ENCODE results near the gene RFX8.

RFX8 gene

GRCh38 chr2:101516349-101516748 is 41.4 kb upstream of the RFX8 start:
- Histone ChIP-seq H3K79me2 (ENCODE audit: insufficient read depth, low read length) (no peaks in the 10 kb centered on the region), H3K36me3 (ENCODE audit: insufficient read depth, low read length) (no peaks in the 10 kb centered on the region), H3K4me3 (ENCODE audit: low read length, poor library complexity, severe bottlenecking) (no peak overlapping the region), H4K20me1 (ENCODE audit: insufficient read depth, low read length, poor library complexity, severe bottlenecking) (no peaks in the 10 kb centered on the region), H3K9me3 (ENCODE audit: insufficient read depth, low read depth, low read length) (no peaks in the 10 kb centered on the region; the same call in 1 of the 2 replicates), H3K27me3 (ENCODE audit: insufficient read depth, low read length, poor library complexity, severe bottlenecking) (no peaks in the 10 kb centered on the region), H3K4me1 (ENCODE audit: insufficient read depth, low read length, poor library complexity, severe bottlenecking) (peaks cover 40% of the 10 kb centered on the region), H3K9ac (ENCODE audit: low read depth, low read length, poor library complexity, severe bottlenecking) (no peak overlapping the region), H3K9me2 (replicated peaks; ENCODE audit: low read depth, low read length) (no peaks in the 10 kb centered on the region), H2AFZ (ENCODE audit: low read length) (no peak overlapping the region), H3K4me2 (ENCODE audit: low read depth, low read length, poor library complexity, severe bottlenecking) (no peak overlapping the region), H3F3A (ENCODE audit: low read depth) (no peaks in the 10 kb centered on the region)
- TF ChIP-seq, protein P1, sequence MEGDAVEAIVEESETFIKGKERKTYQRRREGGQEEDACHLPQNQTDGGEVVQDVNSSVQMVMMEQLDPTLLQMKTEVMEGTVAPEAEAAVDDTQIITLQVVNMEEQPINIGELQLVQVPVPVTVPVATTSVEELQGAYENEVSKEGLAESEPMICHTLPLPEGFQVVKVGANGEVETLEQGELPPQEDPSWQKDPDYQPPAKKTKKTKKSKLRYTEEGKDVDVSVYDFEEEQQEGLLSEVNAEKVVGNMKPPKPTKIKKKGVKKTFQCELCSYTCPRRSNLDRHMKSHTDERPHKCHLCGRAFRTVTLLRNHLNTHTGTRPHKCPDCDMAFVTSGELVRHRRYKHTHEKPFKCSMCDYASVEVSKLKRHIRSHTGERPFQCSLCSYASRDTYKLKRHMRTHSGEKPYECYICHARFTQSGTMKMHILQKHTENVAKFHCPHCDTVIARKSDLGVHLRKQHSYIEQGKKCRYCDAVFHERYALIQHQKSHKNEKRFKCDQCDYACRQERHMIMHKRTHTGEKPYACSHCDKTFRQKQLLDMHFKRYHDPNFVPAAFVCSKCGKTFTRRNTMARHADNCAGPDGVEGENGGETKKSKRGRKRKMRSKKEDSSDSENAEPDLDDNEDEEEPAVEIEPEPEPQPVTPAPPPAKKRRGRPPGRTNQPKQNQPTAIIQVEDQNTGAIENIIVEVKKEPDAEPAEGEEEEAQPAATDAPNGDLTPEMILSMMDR (conservative IDR thresholded peaks at IDR 0.05; ENCODE audit: low read length), result no peak
- TF ChIP-seq EZH2phosphoT487 (IDR thresholded peaks at IDR 0.05; ENCODE audit: borderline replicate concordance), result no peak

- no peaks in the 10 kb centered on the region for H3K27me3 ChIP-seq (ENCODE audit: insufficient read depth, low read length, poor library complexity, severe bottlenecking)
- no peak overlapping the region for H2AFZ ChIP-seq (ENCODE audit: low read length)
- TF ChIP-seq EZH2phosphoT487 (IDR thresholded peaks at IDR 0.05; ENCODE audit: borderline replicate concordance), result no peak
- TF ChIP-seq, protein P1 (conservative IDR thresholded peaks at IDR 0.05; ENCODE audit: low read length), result no peak
- H3K9me3 ChIP-seq (ENCODE audit: insufficient read depth, low read depth, low read length), result no peaks in the 10 kb centered on the region; the same call in 1 of the 2 replicates
- H3K4me1 ChIP-seq (ENCODE audit: insufficient read depth, low read length, poor library complexity, severe bottlenecking), result peaks cover 48% of the 10 kb centered on the region
- H3K4me2 ChIP-seq (ENCODE audit: low read depth, low read length, poor library complexity, severe bottlenecking), result no peak overlapping the region
- H3K9ac ChIP-seq (ENCODE audit: low read depth, low read length, poor library complexity, severe bottlenecking), result no peak overlapping the region
- H3F3A ChIP-seq (ENCODE audit: low read depth), result no peaks in the 10 kb centered on the region
- H3K36me3 ChIP-seq (ENCODE audit: insufficient read depth, low read length), result no peaks in the 10 kb centered on the region
- no peaks in the 10 kb centered on the region for H3K79me2 ChIP-seq (ENCODE audit: insufficient read depth, low read length)
- H4K20me1 ChIP-seq (ENCODE audit: insufficient read depth, low read length, poor library complexity, severe bottlenecking), result no peaks in the 10 kb centered on the region
- H3K9me2 ChIP-seq (replicated peaks; ENCODE audit: low read depth, low read length), result no peaks in the 10 kb centered on the region
- no peak overlapping the region for H3K4me3 ChIP-seq (ENCODE audit: low read length, poor library complexity, severe bottlenecking)
Measured at GRCh38 chr2:101515477-101515876, 40.6 kb upstream of the RFX8 start.

DNA sequence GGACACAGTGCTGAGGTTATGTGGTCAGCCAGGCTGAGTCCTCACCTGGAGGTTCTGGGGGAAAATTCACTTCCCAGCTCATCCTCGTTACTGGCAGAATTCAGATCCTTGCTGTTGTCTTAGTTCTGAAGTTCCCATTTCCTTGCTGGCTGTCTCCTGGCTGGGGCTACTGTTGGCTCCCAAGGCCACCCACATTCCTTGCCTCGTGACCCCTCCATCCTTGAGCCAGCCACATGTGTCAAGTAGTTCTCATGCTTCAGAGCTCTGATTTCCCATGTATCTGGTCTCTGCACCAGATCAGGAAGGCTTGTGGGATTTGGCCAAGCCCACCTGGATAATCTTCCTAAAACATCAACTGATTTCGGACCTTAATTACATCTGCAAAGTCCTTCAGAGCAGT is 38.1 kb upstream of the RFX8 start:
- Histone ChIP-seq H3K79me2 (ENCODE audit: insufficient read depth, low read length) (no peaks in the 10 kb centered on the region), H3K9ac (ENCODE audit: low read depth, low read length, poor library complexity, severe bottlenecking) (no peak overlapping the region), H4K20me1 (ENCODE audit: insufficient read depth, low read length, poor library complexity, severe bottlenecking) (no peaks in the 10 kb centered on the region), H3K9me3 (ENCODE audit: insufficient read depth, low read depth, low read length) (no peaks in the 10 kb centered on the region; the same call in 1 of the 2 replicates), H3K36me3 (ENCODE audit: insufficient read depth, low read length) (no peaks in the 10 kb centered on the region), H3K9me2 (replicated peaks; ENCODE audit: low read depth, low read length) (no peaks in the 10 kb centered on the region), H3K4me1 (ENCODE audit: insufficient read depth, low read length, poor library complexity, severe bottlenecking) (peaks cover 43% of the 10 kb centered on the region), H3K27me3 (ENCODE audit: insufficient read depth, low read length, poor library complexity, severe bottlenecking) (no peaks in the 10 kb centered on the region), H3K4me2 (ENCODE audit: low read depth, low read length, poor library complexity, severe bottlenecking) (no peak overlapping the region), H3K4me3 (ENCODE audit: low read length, poor library complexity, severe bottlenecking) (no peak overlapping the region), H2AFZ (ENCODE audit: low read length) (no peak overlapping the region), H3F3A (ENCODE audit: low read depth) (no peaks in the 10 kb centered on the region)
- TF ChIP-seq, protein P1 (conservative IDR thresholded peaks at IDR 0.05; ENCODE audit: low read length), result no peak
- TF ChIP-seq EZH2phosphoT487 (IDR thresholded peaks at IDR 0.05; ENCODE audit: borderline replicate concordance), result no peak
